ENCODE results near the gene PDXK.

The PDXK gene

GRCh38 chr21:43767984-43768867, 49.3 kb downstream of the PDXK start:
- peaks cover 5% of the 10 kb centered on the region for H3K4me1 ChIP-seq (ENCODE audit: control insufficient read depth, low read depth, low read length)
- H2BK120ac ChIP-seq (ENCODE audit: low read depth, low read length), result no peak overlapping the region
- peak overlapping the region; percentile 5 for H3K4ac ChIP-seq (ENCODE audit: low read depth, low read length)
- no peak overlapping the region for H4K5ac ChIP-seq (ENCODE audit: low read length)
- H4K8ac ChIP-seq (ENCODE audit: low read depth, low read length), result no peak overlapping the region
- peak overlapping the region; percentile 16 for H3K18ac ChIP-seq (ENCODE audit: low read length)
- H2BK5ac ChIP-seq (ENCODE audit: low read length), result no peak overlapping the region
- H3K36me3 ChIP-seq (ENCODE audit: control insufficient read depth, insufficient read depth, low read length), result peaks cover 2% of the 10 kb centered on the region
- H2BK15ac ChIP-seq (replicated peaks; ENCODE audit: low read depth), result no peak overlapping the region
- WGBS (ENCODE audit: extremely low coverage, insufficient coverage, low lambda C conversion rate), result no CpG with 5 or more reads among the region's 34 CpGs
- H3K79me1 ChIP-seq (ENCODE audit: low read length), result no peaks in the 10 kb centered on the region
- H3K23ac ChIP-seq (ENCODE audit: low read length), result no peak overlapping the region
- H3K27ac ChIP-seq (ENCODE audit: low read depth, low read length), result no peak overlapping the region
- no peaks in the 10 kb centered on the region for H3K79me2 ChIP-seq (ENCODE audit: control insufficient read depth, insufficient read depth, low read length)
- DNase-seq, result peak; percentile 69
- H3K4me3 ChIP-seq (ENCODE audit: low read length), result no peak overlapping the region
- H3K4me2 ChIP-seq (ENCODE audit: low read length), result no peak overlapping the region
- H3K56ac ChIP-seq (ENCODE audit: low read length), result peak overlapping the region; percentile 56
- no peaks in the 10 kb centered on the region for H3K27me3 ChIP-seq (ENCODE audit: insufficient read depth, low read length, poor library complexity)
- H3K9ac ChIP-seq (ENCODE audit: low read length), result peak overlapping the region; percentile 17
- peak overlapping the region; percentile 35 for H2AK5ac ChIP-seq (ENCODE audit: low read length)

GRCh38 chr21:43768868-43769167, 49.9 kb downstream of the PDXK start:
- H2BK15ac ChIP-seq (replicated peaks; ENCODE audit: low read depth), result no peak overlapping the region
- no peak overlapping the region for H3K4me3 ChIP-seq (ENCODE audit: low read length)
- peaks cover 4% of the 10 kb centered on the region for H3K36me3 ChIP-seq (ENCODE audit: control insufficient read depth, insufficient read depth, low read length)
- H2BK5ac ChIP-seq (ENCODE audit: low read length), result no peak overlapping the region
- WGBS (ENCODE audit: extremely low coverage, insufficient coverage, low lambda C conversion rate), result no CpG with 5 or more reads among the region's 8 CpGs
- no peak overlapping the region for H4K8ac ChIP-seq (ENCODE audit: low read depth, low read length)
- no peak overlapping the region for H2AK5ac ChIP-seq (ENCODE audit: low read length)
- no peaks in the 10 kb centered on the region for H3K79me2 ChIP-seq (ENCODE audit: control insufficient read depth, insufficient read depth, low read length)
- no peak overlapping the region for H3K56ac ChIP-seq (ENCODE audit: low read length)
- no peak overlapping the region for H3K27ac ChIP-seq (ENCODE audit: low read depth, low read length)
- H4K5ac ChIP-seq (ENCODE audit: low read length), result no peak overlapping the region
- peaks cover 5% of the 10 kb centered on the region for H3K4me1 ChIP-seq (ENCODE audit: control insufficient read depth, low read depth, low read length)
- H3K4ac ChIP-seq (ENCODE audit: low read depth, low read length), result no peak overlapping the region
- no peak overlapping the region for H3K9ac ChIP-seq (ENCODE audit: low read length)
- H3K27me3 ChIP-seq (ENCODE audit: insufficient read depth, low read length, poor library complexity), result no peaks in the 10 kb centered on the region
- H3K79me1 ChIP-seq (ENCODE audit: low read length), result no peaks in the 10 kb centered on the region
- DNase-seq, result peak; percentile 53
- no peak overlapping the region for H3K23ac ChIP-seq (ENCODE audit: low read length)
- no peak overlapping the region for H3K18ac ChIP-seq (ENCODE audit: low read length)
- no peak overlapping the region for H3K4me2 ChIP-seq (ENCODE audit: low read length)
- no peak overlapping the region for H2BK120ac ChIP-seq (ENCODE audit: low read depth, low read length)

- peaks cover 4% of the 10 kb centered on the region for H3K36me3 ChIP-seq (ENCODE audit: control insufficient read depth, insufficient read depth, low read length)
- no peaks in the 10 kb centered on the region for H3K79me2 ChIP-seq (ENCODE audit: control insufficient read depth, insufficient read depth, low read length)
- no peak overlapping the region for H2BK5ac ChIP-seq (ENCODE audit: low read length)
- no peak overlapping the region for H4K5ac ChIP-seq (ENCODE audit: low read length)
- H2BK15ac ChIP-seq (replicated peaks; ENCODE audit: low read depth), result no peak overlapping the region
- H2AK5ac ChIP-seq (ENCODE audit: low read length), result no peak overlapping the region
- H3K4me2 ChIP-seq (ENCODE audit: low read length), result no peak overlapping the region
- no peak overlapping the region for H2BK120ac ChIP-seq (ENCODE audit: low read depth, low read length)
- H3K27ac ChIP-seq (ENCODE audit: low read depth, low read length), result no peak overlapping the region
- no peak overlapping the region for H3K23ac ChIP-seq (ENCODE audit: low read length)
- WGBS (ENCODE audit: extremely low coverage, insufficient coverage, low lambda C conversion rate), result no CpG with 5 or more reads among the region's 11 CpGs
- H3K79me1 ChIP-seq (ENCODE audit: low read length), result peaks cover under 1% of the 10 kb centered on the region
- no peak overlapping the region for H3K9ac ChIP-seq (ENCODE audit: low read length)
- H3K4me1 ChIP-seq (ENCODE audit: control insufficient read depth, low read depth, low read length), result peaks cover 5% of the 10 kb centered on the region
- no peak overlapping the region for H4K8ac ChIP-seq (ENCODE audit: low read depth, low read length)
- no peak for DNase-seq
- no peak overlapping the region for H3K4me3 ChIP-seq (ENCODE audit: low read length)
- H3K27me3 ChIP-seq (ENCODE audit: insufficient read depth, low read length, poor library complexity), result no peaks in the 10 kb centered on the region
- no peak overlapping the region for H3K4ac ChIP-seq (ENCODE audit: low read depth, low read length)
- no peak overlapping the region for H3K56ac ChIP-seq (ENCODE audit: low read length)
- H3K18ac ChIP-seq (ENCODE audit: low read length), result no peak overlapping the region
Observed at GRCh38 chr21:43769325-43769958, 50.5 kb downstream of the PDXK start.

GRCh38 chr21:43770066-43770655, 51.2 kb downstream of the PDXK start:
- no peak overlapping the region for H3K9ac ChIP-seq (ENCODE audit: low read length)
- H2AK5ac ChIP-seq (ENCODE audit: low read length), result no peak overlapping the region
- H3K27me3 ChIP-seq (ENCODE audit: insufficient read depth, low read length, poor library complexity), result no peaks in the 10 kb centered on the region
- H3K36me3 ChIP-seq (ENCODE audit: control insufficient read depth, insufficient read depth, low read length), result peaks cover 4% of the 10 kb centered on the region
- no peak overlapping the region for H3K18ac ChIP-seq (ENCODE audit: low read length)
- H3K79me2 ChIP-seq (ENCODE audit: control insufficient read depth, insufficient read depth, low read length), result peaks cover 4% of the 10 kb centered on the region
- H3K27ac ChIP-seq (ENCODE audit: low read depth, low read length), result no peak overlapping the region
- no peak overlapping the region for H4K5ac ChIP-seq (ENCODE audit: low read length)
- H2BK120ac ChIP-seq (ENCODE audit: low read depth, low read length), result no peak overlapping the region
- no peak overlapping the region for H2BK15ac ChIP-seq (replicated peaks; ENCODE audit: low read depth)
- H3K4me2 ChIP-seq (ENCODE audit: low read length), result no peak overlapping the region
- no peak overlapping the region for H4K8ac ChIP-seq (ENCODE audit: low read depth, low read length)
- no CpG with 5 or more reads among the region's 21 CpGs for WGBS (ENCODE audit: extremely low coverage, insufficient coverage, low lambda C conversion rate)
- H3K56ac ChIP-seq (ENCODE audit: low read length), result no peak overlapping the region
- no peak overlapping the region for H3K4ac ChIP-seq (ENCODE audit: low read depth, low read length)
- H3K23ac ChIP-seq (ENCODE audit: low read length), result no peak overlapping the region
- peaks cover 4% of the 10 kb centered on the region for H3K79me1 ChIP-seq (ENCODE audit: low read length)
- H3K4me3 ChIP-seq (ENCODE audit: low read length), result no peak overlapping the region
- no peak overlapping the region for H2BK5ac ChIP-seq (ENCODE audit: low read length)
- peaks cover 5% of the 10 kb centered on the region for H3K4me1 ChIP-seq (ENCODE audit: control insufficient read depth, low read depth, low read length)
- DNase-seq, result no peak

GRCh38 chr21:43771199-43771675, 52.3 kb downstream of the PDXK start:
- no peak overlapping the region for H2BK15ac ChIP-seq (replicated peaks; ENCODE audit: low read depth)
- H3K18ac ChIP-seq (ENCODE audit: low read length), result no peak overlapping the region
- H3K4me2 ChIP-seq (ENCODE audit: low read length), result no peak overlapping the region
- no peak overlapping the region for H2AK5ac ChIP-seq (ENCODE audit: low read length)
- H3K79me1 ChIP-seq (ENCODE audit: low read length), result peaks cover 8% of the 10 kb centered on the region
- H3K27me3 ChIP-seq (ENCODE audit: insufficient read depth, low read length, poor library complexity), result no peaks in the 10 kb centered on the region
- no peak overlapping the region for H3K4me3 ChIP-seq (ENCODE audit: low read length)
- no peak overlapping the region for H3K9ac ChIP-seq (ENCODE audit: low read length)
- WGBS (ENCODE audit: extremely low coverage, insufficient coverage, low lambda C conversion rate), result no CpG with 5 or more reads among the region's 13 CpGs
- no peak overlapping the region for H2BK5ac ChIP-seq (ENCODE audit: low read length)
- no peak overlapping the region for H3K4ac ChIP-seq (ENCODE audit: low read depth, low read length)
- no peak for DNase-seq
- H3K23ac ChIP-seq (ENCODE audit: low read length), result no peak overlapping the region
- H3K79me2 ChIP-seq (ENCODE audit: control insufficient read depth, insufficient read depth, low read length), result peaks cover 10% of the 10 kb centered on the region
- peak overlapping the region; percentile 38 for H3K56ac ChIP-seq (ENCODE audit: low read length)
- peaks cover 4% of the 10 kb centered on the region for H3K36me3 ChIP-seq (ENCODE audit: control insufficient read depth, insufficient read depth, low read length)
- no peak overlapping the region for H3K27ac ChIP-seq (ENCODE audit: low read depth, low read length)
- H3K4me1 ChIP-seq (ENCODE audit: control insufficient read depth, low read depth, low read length), result peaks cover 5% of the 10 kb centered on the region
- H4K5ac ChIP-seq (ENCODE audit: low read length), result no peak overlapping the region
- no peak overlapping the region for H2BK120ac ChIP-seq (ENCODE audit: low read depth, low read length)
- no peak overlapping the region for H4K8ac ChIP-seq (ENCODE audit: low read depth, low read length)
